Measurements from ENCODE around the gene GALNT5. TPM values are rescaled to one million over a fixed set of nuclear protein-coding genes. Genes with fewer than 3 reads are reported as not detected.

GALNT5 gene
- polyA plus RNA-seq, 3 donors: not detected

DNA sequence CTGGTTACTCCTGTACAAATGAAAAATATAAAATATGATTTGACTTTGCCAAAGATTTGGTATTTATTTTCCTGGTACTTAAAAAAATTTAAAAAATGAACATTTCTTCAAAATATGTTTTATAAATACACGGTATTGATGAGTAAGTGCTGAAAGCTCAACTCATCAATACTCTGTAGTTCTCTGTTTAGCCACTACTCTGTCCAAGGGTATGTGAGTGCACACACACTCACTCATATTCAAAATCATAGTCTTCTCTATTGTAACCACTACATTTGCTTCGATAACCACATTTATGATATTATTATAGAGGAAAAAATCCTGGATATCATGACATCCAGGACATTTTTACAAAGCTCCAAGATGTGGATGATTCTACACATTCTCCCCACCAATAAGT is 40.1 kb upstream of the GALNT5 start:
- Histone ChIP-seq H3K9me3 (replicated peaks in 1 of 2; ENCODE audit: control insufficient read depth in 1 of 2, insufficient read depth in 1 of 2, low read length in 2 of 2) (no peaks in the 10 kb centered on the region), H3K4me1 (ENCODE audit: control insufficient read depth in 1 of 2, insufficient read depth in 2 of 2, low read length in 2 of 2) (no peaks in the 10 kb centered on the region), H3K9ac (ENCODE audit: insufficient read depth, low read length, poor library complexity, severe bottlenecking) (no peak overlapping the region), H3K4me3 (replicated peaks in 1 of 3; ENCODE audit: low read depth in 2 of 3, low read length in 3 of 3) (no peak overlapping the region), H3K27ac (ENCODE audit: low read depth in 1 of 2, low read length in 2 of 2) (no peak overlapping the region), H2AFZ (ENCODE audit: insufficient read depth, low read depth, low read length, poor library complexity, severe bottlenecking) (no peak overlapping the region), H3K79me2 (ENCODE audit: insufficient read depth, low read length) (no peaks in the 10 kb centered on the region), H3K4me2 (replicated peaks; ENCODE audit: extremely low read depth, low read length, poor library complexity, severe bottlenecking) (no peak overlapping the region), H4K20me1 (ENCODE audit: insufficient read depth, low read length) (no peaks in the 10 kb centered on the region), H3K27me3 (ENCODE audit: control insufficient read depth in 2 of 2, insufficient read depth in 2 of 2, low read length in 2 of 2) (no peaks in the 10 kb centered on the region), H3K36me3 (replicated peaks in 1 of 2; ENCODE audit: control insufficient read depth in 1 of 2, insufficient read depth in 2 of 2, low read length in 2 of 2) (no peaks in the 10 kb centered on the region)
- H3K27ac Mint-ChIP-seq: no peak overlapping the region
- H3K36me3 Mint-ChIP-seq: no peaks in the 10 kb centered on the region
- TF ChIP-seq, protein P1, sequence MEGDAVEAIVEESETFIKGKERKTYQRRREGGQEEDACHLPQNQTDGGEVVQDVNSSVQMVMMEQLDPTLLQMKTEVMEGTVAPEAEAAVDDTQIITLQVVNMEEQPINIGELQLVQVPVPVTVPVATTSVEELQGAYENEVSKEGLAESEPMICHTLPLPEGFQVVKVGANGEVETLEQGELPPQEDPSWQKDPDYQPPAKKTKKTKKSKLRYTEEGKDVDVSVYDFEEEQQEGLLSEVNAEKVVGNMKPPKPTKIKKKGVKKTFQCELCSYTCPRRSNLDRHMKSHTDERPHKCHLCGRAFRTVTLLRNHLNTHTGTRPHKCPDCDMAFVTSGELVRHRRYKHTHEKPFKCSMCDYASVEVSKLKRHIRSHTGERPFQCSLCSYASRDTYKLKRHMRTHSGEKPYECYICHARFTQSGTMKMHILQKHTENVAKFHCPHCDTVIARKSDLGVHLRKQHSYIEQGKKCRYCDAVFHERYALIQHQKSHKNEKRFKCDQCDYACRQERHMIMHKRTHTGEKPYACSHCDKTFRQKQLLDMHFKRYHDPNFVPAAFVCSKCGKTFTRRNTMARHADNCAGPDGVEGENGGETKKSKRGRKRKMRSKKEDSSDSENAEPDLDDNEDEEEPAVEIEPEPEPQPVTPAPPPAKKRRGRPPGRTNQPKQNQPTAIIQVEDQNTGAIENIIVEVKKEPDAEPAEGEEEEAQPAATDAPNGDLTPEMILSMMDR (IDR thresholded peaks at IDR 0.05): no peak
- DNase-seq: no peak
- H3K4me1 Mint-ChIP-seq: no peaks in the 10 kb centered on the region
- peaks cover 0 to 1% (median 0%) of the 10 kb centered on the region in 3 donors for H3K27me3 Mint-ChIP-seq (ENCODE audit: low read depth in 3 of 3)
- intact Hi-C loops (cut with micrococcal nuclease): no loop called here
- H3K4me3 Mint-ChIP-seq: no peak overlapping the region
- H3K9me3 Mint-ChIP-seq: peaks cover 0 to 3% (median 0%) of the 10 kb centered on the region in 7 donors
- WGBS (ENCODE audit: insufficient coverage): no CpG with 5 or more reads among the region's 2 CpGs

DNA sequence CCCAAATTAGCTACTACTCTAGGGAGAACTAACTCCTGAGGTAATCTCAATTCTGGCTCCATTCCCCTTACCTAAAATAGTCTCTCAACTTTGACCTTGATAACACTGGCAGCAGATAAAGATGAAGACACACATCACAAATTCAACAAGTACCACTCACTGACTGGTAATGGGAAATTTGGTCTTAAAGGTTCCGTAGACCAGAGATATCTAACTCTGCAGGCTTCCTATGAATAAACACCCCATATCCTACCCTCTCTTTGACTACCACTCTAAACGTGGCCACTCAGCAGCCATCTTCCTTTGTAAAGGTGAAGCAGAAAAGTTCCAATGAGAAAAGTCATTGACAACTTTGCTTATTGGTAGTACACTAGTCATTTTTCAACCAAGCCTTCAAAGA is 38.6 kb upstream of the GALNT5 start:
- no peaks in the 10 kb centered on the region for H3K36me3 ChIP-seq (replicated peaks in 1 of 2; ENCODE audit: control insufficient read depth in 1 of 2, insufficient read depth in 2 of 2, low read length in 2 of 2)
- Mint-ChIP-seq H3K27me3 (ENCODE audit: low read depth in 3 of 3) (peaks cover 0 to 1% (median 0%) of the 10 kb centered on the region in 3 donors), H3K27ac (no peak overlapping the region), H3K4me3 (no peak overlapping the region), H3K4me1 (no peaks in the 10 kb centered on the region), H3K9me3 (peaks cover 0 to 3% (median 0%) of the 10 kb centered on the region in 7 donors), H3K36me3 (no peaks in the 10 kb centered on the region)
- H3K27me3 ChIP-seq (ENCODE audit: control insufficient read depth in 2 of 2, insufficient read depth in 2 of 2, low read length in 2 of 2): no peaks in the 10 kb centered on the region
- H3K79me2 ChIP-seq (ENCODE audit: insufficient read depth, low read length): no peaks in the 10 kb centered on the region
- no peaks in the 10 kb centered on the region for H4K20me1 ChIP-seq (ENCODE audit: insufficient read depth, low read length)
- intact Hi-C loops (cut with micrococcal nuclease): no loop called here
- WGBS (ENCODE audit: insufficient coverage): no CpG with 5 or more reads among the region's 2 CpGs
- no peak overlapping the region for H3K27ac ChIP-seq (ENCODE audit: low read depth in 1 of 2, low read length in 2 of 2)
- H3K4me2 ChIP-seq (replicated peaks; ENCODE audit: extremely low read depth, low read length, poor library complexity, severe bottlenecking): no peak overlapping the region
- H3K9me3 ChIP-seq (replicated peaks in 1 of 2; ENCODE audit: control insufficient read depth in 1 of 2, insufficient read depth in 1 of 2, low read length in 2 of 2): no peaks in the 10 kb centered on the region
- H3K9ac ChIP-seq (ENCODE audit: insufficient read depth, low read length, poor library complexity, severe bottlenecking): no peak overlapping the region
- no peak for DNase-seq
- no peak overlapping the region for H2AFZ ChIP-seq (ENCODE audit: insufficient read depth, low read depth, low read length, poor library complexity, severe bottlenecking)
- H3K4me1 ChIP-seq (ENCODE audit: control insufficient read depth in 1 of 2, insufficient read depth in 2 of 2, low read length in 2 of 2): no peaks in the 10 kb centered on the region
- TF ChIP-seq, protein P1 (IDR thresholded peaks at IDR 0.05): no peak
- no peak overlapping the region for H3K4me3 ChIP-seq (replicated peaks in 1 of 3; ENCODE audit: low read depth in 2 of 3, low read length in 3 of 3)
